HT-29 (cell line): Measurements from ENCODE around the gene TBCEL. TPM values are rescaled to one million over a fixed set of nuclear protein-coding genes. Genes with fewer than 3 reads are reported as not detected.

ENCODE experiments used
- DNase-seq: peaks from one replicate; pipeline ENCODE4 v3.0.0-alpha.2; 2015; ENCODE audit warnings: low spot score
- total RNA-seq: library from RNA; depleted of rRNA; stranded (reverse); fragments of >200 nt; shearing (Covaris generic); gene quantifications from 2 replicates; pipeline ENCODE4 v1.2.3, GENCODE V29; 2014

Gene TBCEL
- total RNA-seq, 1 experiment from 2014 or later = 3.2 TPM

DNA sequence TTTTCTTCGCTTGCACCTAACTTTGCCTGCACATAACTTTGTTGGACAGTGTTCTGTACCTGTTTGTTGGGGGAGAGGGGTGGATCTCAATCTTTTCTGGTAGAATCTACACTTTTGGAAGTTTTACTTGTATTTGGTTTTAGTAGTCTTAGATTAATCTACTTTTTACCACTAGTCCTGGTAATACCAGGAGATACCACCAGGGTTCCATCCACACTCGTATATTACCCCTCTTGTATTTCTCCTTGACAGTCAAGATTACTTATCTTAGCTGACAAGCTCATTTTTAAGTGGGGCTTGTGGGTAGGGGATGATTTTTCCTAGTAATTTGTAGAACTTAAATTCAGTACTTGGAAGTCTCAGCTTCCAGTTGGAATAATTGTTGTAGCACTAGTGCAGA lies 39.8 kb downstream of the TBCEL start:
- DNase-seq = peak; percentile 34

DNA sequence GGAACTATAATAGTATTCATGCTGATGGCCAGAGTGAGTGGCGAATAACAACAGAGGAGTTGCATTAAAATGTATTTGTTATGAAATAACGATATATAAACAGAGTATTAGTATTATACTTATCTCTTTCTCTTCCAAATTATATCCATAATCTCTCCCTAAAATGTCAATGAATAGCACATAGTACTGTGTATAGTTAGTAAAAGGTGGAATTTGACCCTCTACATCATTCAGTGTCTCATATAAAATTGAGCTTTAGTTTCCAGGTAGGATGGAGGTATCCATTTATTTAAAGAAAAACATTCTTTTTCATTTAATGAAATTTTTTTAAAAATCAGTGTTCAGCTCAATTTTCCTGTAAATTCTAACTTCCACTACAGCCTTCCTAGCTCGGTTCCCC lies 42.7 kb downstream of the TBCEL start:
- DNase-seq = no peak

DNA sequence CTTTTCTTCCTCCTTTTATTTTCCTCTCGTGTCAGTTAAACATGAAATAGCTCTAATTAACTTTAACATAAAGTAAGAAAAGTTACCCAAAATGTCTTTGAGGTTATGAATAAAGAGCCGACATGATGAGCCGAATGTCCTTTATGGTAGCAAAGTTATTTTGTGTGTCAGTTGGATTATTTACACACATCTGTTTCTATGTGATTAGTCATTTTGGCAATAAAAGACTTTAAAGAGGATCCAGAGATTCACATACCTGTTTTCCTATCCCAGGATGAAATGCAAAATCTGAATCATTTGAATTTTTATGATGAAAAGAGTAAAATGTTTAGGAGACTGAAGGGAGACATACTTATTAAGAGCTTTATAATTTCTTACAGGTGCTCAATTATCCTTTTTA lies 43.1 kb downstream of the TBCEL start:
- DNase-seq = peak; percentile 42

DNA sequence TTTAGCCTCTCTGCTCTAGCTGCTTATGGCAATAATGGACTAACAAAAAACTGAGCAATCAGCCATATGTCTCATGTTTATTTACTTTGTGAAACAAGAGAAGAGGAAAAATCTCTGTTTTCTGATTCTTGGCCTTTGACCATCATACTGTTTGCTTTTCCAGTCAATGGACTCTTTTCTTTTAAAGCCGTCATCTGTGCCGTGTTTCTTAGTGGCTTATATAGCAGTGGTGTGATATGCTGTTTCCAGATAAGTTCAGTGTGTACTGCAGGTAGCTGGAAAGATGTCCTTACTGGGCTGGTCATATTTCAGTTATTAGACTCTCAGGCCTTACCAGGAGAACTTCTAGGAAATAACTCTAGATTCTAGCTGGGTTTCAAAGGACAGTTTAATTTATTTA lies 43.6 kb downstream of the TBCEL start:
- no peak for DNase-seq

DNA sequence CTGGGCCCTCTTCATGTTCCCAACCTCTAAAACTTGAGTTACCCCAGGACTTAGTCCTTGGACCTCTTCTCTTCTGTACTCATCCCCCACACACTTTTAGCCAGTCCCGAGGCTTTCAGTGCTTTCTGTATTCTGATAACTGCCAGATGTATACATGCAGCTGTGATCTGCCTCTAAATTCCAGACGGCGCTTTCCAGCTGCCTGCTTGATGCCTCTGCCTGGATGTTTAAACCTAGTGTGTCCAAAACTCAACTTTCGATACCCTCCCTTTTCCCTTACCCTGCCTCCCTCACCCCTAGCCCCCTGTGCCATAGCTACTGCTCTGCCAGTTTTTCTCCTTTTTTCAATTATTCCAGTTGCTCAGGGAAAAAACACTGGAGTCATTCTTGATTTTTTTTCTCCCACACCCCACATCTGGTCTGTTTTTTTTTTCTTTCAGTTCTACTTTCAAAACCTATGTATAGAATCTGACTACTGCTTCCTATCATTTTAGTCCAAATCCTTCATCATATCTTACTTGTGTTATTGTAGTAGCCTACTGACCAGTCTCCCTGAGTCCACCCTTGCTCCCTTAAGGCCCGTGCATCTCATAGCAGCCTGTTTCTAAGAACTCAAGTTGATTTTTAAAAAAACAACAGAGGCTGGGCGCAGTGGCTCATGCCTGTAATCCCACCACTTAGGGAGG lies 44.2 kb downstream of the TBCEL start:
- DNase-seq = no peak

DNA sequence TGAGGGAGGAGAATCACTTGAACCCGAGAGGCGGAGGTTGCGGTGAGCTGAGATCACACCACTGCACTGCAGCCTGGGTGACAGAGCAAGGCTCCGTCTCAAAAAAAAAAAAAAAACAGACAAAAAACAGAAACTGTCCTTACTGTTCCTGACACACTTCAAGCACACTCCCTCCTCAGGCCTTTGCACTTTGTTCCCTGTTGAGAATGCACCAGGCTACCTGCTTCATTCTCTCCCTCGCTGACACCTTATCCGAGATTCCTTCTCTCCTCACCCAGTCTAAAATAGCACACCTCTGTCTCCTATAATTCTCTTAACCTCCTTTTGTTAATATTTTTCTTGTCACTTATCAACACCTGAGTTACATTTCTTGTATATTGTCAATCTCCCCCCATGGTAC lies 44.9 kb downstream of the TBCEL start:
- no peak for DNase-seq

DNA sequence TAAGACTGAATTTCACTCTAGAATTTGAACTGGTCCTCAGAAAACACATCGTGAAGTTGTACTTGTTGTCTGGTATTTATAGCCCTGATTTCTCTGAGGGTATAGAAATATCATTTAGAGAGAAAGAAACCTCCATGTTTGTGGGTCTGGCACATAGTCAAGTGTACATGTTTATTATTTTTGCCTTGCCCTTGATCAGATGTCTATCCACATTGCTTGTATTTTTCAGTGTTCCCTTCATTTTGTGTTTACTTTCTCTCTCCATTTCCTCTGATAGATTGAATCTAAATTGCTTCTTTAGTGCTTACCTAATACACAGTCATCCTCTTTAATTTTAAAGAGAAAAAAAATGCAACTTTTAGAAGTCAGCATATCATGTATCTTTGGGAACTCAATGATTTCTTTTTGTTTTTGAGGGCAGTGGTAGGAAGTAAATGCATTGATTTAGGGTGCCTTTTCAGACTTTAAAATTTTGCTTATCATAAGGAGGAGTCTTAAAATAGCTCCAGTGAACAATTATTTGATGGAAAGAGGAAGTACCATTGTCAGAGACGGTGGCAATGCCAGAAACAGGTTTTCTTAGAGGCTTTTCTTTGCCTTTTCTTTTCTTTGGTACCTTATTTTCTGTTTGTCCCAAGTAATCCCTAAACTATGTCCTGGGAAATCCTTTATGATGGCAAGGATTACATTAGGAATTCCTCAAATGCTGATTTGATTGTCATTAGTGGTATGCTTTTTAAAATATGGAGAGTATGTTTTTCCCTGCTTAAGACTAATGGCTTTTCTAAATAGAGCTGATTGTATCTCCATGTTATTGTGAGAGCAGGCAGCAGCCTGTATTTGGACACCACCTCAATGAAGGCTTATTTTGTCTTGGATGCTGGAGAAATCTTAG lies 47.3 kb downstream of the TBCEL start:
- no peak for DNase-seq

DNA sequence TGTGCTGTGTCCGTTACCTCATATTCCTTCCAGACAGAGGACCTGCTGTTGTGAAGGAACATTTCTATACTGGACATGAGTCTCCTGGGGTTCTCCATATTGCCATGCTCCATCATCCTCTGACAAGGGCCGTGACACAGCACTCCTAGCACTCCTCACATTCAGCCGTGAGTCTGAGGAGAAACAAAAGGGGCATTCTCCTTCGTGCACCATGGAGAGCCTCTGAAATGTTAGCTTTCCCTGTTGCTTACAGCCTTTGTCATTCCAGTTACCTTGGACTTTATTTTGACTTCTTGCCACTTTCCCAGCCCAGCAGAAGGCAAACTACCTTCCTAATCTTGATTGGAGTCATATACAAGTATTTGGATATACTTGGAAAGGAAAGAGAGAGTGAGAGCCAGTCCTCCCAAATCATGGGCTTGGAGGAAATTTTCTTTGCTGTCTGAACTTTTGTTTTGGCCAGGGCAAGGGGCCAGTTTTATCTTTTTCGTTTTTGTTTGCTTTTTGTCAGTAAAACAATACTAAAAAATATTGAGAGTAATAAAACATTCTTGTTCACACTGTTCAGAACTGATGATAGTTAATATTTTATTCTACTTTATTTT lies 48.0 kb downstream of the TBCEL start:
- DNase-seq = no peak

DNA sequence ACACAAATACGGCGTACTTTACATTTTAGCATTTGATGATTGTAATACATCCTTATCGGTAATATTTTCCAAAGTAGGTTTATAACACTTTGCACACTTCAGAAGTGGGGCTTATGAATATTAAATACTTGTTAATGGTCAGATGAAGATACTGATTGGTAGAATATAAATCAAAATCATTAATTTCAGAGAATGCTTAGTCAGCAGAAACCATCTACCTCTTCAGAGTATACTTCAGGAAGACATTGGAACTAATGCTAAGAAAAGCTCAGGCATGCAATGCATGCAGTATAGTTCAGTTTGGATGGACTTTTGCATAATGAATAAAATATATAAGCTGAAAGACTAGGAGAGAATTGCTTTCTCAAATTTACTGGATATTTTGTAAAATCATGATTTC lies 57.4 kb downstream of the TBCEL start:
- DNase-seq = no peak

DNA sequence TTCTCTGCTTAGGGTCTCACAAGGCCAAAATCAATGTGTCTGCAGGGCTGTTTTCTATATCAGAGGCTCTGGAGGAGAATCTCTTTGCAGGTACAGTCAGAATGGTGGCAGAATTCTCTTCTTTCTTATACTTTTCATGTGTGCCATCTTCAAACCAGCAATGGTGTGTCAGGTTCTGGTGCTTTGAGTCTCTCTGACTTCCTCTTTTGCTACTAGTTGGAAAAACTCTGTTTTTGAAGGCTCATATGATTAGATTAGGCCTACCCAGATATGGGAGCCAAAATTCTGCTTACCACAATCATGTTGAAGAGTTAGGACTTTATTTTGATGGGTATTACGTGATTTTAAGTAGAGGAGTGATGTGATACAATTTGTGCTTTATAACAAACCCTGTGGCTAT lies 58.3 kb downstream of the TBCEL start:
- no peak for DNase-seq

DNA sequence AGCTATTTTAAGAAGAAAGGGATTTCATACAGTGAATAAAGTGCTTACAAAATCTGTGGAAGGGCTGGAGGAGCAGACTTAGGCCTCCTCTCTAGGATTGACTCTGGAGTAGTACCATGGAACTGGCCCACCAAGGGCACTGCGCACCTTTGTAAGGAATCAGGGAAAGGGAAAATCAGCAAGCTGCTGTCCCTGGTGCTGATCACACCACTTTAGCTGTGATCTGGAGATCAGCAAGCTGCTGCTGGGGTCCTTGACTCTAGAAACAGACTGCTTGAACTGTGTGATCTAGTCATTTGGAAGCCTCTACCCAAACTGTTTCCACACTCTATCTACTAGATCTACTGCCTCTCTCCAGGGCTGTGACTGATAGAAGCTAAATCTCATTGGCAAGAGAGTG lies 58.8 kb downstream of the TBCEL start:
- DNase-seq = peak; percentile 28

DNA sequence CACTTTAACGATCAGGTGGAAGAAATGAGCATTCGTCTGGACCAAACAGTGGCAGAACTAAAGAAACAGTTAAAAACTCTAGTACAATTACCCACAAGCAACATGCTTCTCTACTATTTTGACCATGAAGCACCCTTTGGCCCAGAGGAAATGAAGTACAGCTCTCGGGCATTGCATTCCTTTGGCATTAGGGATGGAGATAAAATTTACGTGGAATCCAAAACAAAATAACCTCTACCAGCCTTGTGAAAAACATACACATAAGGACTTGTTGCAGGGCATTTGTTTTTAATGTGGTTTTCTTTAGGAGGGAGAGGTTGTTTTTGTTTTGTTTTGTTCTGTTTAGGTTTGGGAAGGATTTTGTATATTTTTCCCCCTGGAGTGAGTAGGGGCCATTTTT lies 63.0 kb downstream of the TBCEL start:
- DNase-seq = no peak

DNA sequence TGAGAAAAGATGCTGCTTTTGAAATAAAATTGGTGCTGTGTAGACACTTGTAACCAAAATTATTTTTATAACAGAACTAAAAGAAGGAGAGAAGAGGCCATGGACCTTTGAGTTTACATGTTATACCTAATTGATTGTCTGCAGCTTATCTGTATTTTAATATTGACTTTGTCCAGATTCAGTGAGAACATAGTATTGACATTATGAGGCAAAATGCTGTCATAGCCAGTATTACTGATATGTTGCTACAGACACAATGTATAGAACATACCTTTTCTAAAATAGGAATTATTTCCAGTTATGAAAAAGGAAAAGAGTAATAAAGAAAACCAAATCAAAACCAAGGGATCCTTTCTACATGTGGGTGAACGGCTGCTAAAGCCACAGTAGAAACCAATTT lies 65.7 kb downstream of the TBCEL start:
- no peak for DNase-seq

DNA sequence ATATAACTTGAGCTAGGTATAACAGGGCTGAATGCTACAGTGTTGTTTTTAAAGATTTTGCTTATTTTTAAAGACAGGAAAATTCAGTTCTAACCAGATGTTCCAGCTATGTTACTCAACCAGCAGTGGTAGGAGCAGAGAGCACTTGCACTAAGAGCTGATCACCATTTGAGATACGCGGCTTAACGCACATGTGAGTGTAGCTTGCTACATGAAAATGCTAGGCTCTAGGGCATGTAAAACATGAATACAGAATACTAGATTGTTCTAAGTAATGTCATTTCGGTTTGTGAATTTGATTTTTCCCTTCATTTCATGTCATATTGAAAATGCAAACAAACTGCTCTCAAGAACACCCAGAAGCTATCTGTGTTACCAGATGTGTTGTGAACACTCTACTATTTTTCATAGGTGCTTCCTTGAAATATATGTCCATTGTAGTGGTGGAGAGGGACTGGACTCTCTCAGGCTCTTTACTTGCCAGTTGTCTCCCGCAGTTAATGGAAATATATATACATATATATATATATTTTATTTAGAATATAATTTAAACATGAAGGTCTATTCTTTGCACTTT lies 66.3 kb downstream of the TBCEL start:
- no peak for DNase-seq

DNA sequence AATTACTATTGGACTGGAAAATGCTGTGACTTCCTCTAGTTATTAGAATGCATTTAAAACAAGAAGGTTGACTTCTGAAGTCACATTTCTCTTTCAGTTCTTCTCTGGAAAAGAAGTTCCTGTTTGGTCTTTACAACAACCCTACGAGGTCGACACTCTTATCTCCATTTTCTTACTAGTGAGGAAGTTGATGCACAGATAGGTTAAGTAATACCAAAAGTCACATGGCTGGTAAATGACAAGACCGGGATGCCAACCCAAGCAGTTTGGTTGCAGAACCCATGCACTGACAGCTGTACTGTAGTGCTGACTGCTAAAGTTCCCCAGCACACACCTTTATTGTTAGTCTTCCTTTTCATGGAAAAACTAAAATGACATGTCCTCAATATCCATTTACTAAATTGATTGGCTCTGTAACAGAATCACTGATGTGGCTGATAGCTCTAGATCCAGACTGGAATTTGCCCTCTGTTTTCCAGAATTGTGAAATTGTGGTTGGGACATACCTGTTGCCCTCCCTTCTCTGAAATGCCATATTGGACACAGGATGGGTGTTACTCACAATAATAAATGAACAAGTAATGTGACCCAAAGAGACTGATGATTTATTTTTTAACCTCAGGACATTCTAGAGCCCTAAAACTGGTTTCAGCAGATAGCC lies 67.7 kb downstream of the TBCEL start:
- no peak for DNase-seq

DNA sequence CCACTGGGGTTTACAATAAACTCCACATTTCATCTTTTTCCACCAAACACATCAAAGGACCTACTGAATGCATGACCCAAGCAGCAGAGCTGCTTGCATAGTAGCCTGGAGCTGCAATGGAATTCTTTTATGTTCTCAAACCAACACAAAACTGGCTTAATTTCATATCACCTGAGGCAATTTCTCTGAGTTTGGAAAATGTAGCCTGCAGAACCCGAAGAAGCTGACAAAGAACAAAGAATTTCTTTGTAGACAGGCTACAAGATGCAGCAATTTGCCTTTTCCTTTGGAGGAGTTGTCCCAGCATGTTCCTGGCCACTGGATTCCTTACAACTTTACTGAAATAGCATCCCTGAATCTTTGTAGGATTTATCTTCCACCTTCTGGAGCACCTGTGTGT lies 71.7 kb downstream of the TBCEL start:
- no peak for DNase-seq

DNA sequence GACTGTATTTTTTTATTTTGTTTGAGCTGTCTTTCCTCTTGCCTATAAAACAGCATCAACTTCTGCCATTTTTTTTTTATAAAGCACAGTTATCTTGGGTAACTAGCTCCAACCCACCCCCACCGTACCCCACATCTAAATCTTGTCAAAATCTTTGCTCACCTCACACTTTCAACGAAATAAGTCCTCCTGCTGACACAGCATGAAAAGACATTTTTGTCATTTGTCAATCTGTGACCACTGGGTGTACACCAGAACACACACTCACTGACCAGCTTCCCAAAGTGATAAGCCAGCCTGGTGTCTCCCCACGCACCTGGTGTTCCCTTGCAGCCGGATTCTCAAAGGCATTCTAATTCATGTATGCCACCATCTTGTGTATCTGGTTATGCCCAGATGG lies 75.5 kb downstream of the TBCEL start:
- DNase-seq = no peak

DNA sequence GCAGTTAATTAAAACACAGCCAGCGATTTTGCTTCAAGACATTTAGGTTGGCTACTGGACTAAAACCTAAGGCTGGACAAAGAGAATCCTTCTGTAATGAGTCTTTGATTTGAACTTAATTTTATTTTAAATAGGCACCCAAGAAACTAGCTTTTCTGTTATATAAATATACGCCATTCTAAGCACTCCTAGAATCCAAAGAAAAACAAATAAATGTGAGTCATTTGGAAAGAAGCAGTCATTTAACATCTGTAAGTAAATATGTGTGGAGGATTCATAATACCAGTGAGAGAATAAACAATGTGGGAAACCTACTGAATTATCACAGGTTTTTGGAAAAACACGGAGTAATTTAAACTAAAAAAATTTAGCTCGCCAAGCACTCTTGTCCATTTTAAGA lies 76.0 kb downstream of the TBCEL start:
- DNase-seq = no peak

DNA sequence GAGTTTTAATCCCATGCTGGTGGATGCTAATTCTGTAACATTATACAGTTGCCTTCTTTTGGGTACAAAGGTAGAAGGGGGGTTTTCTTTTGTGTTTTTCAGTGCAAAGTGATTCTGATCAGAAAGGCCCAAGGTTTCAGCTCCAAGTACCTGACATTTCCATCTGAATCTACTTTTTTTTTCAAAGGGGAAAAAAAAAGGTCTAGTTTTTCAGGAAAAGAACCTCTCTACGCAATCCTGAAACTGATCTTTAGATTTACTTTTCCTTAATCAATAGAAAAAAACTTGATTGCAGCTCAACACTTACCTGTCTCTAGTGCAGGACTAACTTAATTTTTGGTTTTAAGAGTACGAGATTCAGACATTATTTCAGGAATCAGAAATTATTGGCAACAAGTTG lies 77.0 kb downstream of the TBCEL start, which contains the start of gene TECTA:
Gene TECTA (plus strand): TSS at position 301 of the 400 bp plus-strand sequence. CDS start 1,423 bp downstream, outside the sequence.
- DNase-seq = no peak

DNA sequence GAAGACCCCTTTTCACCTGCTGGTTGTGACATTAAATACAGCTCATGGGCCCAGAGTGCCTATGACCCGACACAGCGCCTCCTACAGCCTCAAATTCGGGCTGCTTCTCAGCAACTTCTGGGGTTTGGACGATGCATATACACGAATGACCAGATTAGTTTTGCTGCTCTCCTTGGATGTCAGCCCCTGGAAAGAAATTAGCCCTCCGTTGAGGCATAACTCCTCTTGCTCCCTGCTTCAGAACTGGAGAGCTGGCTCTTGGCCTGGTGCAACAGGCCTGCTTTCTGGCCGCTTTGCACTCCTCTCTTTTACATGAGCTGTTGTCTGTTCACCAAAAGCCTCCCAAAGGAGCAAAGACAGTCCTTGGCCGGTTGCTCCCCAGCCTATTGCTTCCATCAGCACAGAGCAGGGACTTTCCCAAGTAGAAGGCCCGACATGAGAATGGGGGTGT lies 80.4 kb downstream of the TBCEL start:
- DNase-seq = no peak

DNA sequence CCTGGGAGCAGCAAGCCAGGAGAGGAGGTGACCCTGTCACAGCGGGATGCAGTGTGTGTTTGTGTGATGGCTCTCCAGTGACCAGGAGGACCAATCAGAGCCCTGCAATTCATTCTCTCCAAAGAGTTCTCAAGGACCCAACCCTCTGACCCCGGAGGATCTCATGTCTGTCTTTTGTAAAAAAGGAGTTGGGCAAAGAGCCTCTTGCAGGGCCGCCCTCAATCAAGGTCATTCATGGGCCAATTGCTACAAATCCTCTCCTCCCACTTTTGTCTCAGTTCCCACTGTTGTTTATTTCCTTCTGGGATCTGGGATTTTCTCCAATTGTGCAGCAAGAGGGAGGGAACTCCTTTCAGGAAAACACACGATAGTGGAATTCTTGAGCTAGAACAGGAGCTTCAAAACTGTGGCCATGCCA lies 81.2 kb downstream of the TBCEL start:
- no peak for DNase-seq
